HCT116 (cell line): ENCODE data around the gene EFCAB7. TPM values are rescaled to one million over a fixed set of nuclear protein-coding genes. Genes with fewer than 3 reads are reported as not detected.

Experiments
- ATAC-seq: fragments of 200-7000 bp; cut with Tn5 transposase; 2 replicates; pipeline ENCODE4 v1.9.1; 2020; ENCODE audit warnings: mild to moderate bottlenecking, moderate library complexity
- BruUV-seq: library from RNA; stranded (reverse); fragments of 400-500 nt; replicated peaks from 2 replicates; lab custom pipeline; 2021; lab: Mats Ljungman, UMichigan
- CTCF ChIA-PET: fragments of 300-600 bp; sonication (Branson Sonifier 250); formaldehyde crosslinking; loops from one replicate; lab custom pipeline; 2021; ENCODE audit warnings: antibody characterized with exemption; lab: Charles Lee
- POLR2A ChIA-PET: fragments of 300-600, 350-600 bp; sonication (Branson Sonifier 250); formaldehyde crosslinking; loops from one replicate; lab custom pipeline; 2021; ENCODE audit warnings: antibody characterized with exemption; lab: Charles Lee
- RAD21 ChIA-PET, 2 experiments: fragments of 300-600 bp; sonication (Branson Sonifier 250); formaldehyde crosslinking; loops; one replicate each; lab custom pipeline; 2023; ENCODE audit warnings: low total read pairs in 2 of 2; ENCODE audit not compliant: uncharacterized antibody in 2 of 2, unreplicated experiment in 2 of 2, low non-redundant PET in 1 of 2; lab: Charles Lee
- DNase-seq: peaks from one replicate; pipeline ENCODE4 v3.0.0-alpha.2; 2010; ENCODE audit warnings: low read depth, low spot score
- H2AFZ ChIP-seq: fragments of 200-600 bp; shearing (Covaris generic), sonication (generic); 2 replicates; pipeline ENCODE4 v1.6.1; 2017; ENCODE audit warnings: low read depth, mixed run types, mixed read lengths, antibody characterized with exemption, low read length; ENCODE audit not compliant: poor library complexity, severe bottlenecking
- H3K27ac ChIP-seq: 2 replicates; pipeline ENCODE4 v1.5.1; 2012; ENCODE audit warnings: low read depth, low read length
- H3K27me3 ChIP-seq: fragments of 200-600 bp; sonication (generic); 2 replicates; pipeline ENCODE4 v1.6.1; 2016; ENCODE audit warnings: mixed run types, low read length, mixed read lengths; ENCODE audit not compliant: insufficient read depth
- H3K36me3 ChIP-seq, 2 experiments: fragments of 200-500 bp in 1 of 2; fragments of 200-600 bp in 1 of 2; sonication (Bioruptor generic) in 1 of 2; sonication (generic) in 1 of 2; 2 replicates each; pipeline versions ENCODE4 v1.5.1 to v1.6.1; 2014 to 2016; ENCODE audit warnings: low read length in 2 of 2, inconsistent platforms in 1 of 2, mixed read lengths in 1 of 2, mixed run types in 1 of 2; ENCODE audit not compliant: insufficient read depth in 2 of 2, control insufficient read depth in 1 of 2
- H3K4me1 ChIP-seq, 2 experiments: fragments of 200-600 bp in 1 of 2; sonication (generic) in 1 of 2; 2 replicates each; pipeline versions ENCODE4 v1.5.1 to v1.6.1; 2012 to 2017; ENCODE audit warnings: low read length in 2 of 2, inconsistent platforms in 1 of 2, mild to moderate bottlenecking in 1 of 2, mixed read lengths in 1 of 2, mixed run types in 1 of 2, moderate library complexity in 1 of 2; ENCODE audit not compliant: insufficient read depth in 2 of 2, control insufficient read depth in 1 of 2
- H3K4me2 ChIP-seq: fragments of 200-600 bp; sonication (generic); 2 replicates; pipeline ENCODE4 v1.6.1; 2017; ENCODE audit warnings: mixed run types, low read length, mixed read lengths
- H3K4me3 ChIP-seq, 2 experiments: fragments of 200-600 bp in 1 of 2; sonication (generic) in 1 of 2; replicated peaks in 1 of 2; 2 replicates each; pipeline ENCODE4 v1.5.1; 2011 to 2016; ENCODE audit warnings: low read length in 2 of 2, control low read depth in 1 of 2, low read depth in 1 of 2, mild to moderate bottlenecking in 1 of 2, mixed read lengths in 1 of 2, mixed run types in 1 of 2
- H3K79me2 ChIP-seq: fragments of 200-600 bp; sonication (generic); 2 replicates; pipeline ENCODE4 v1.6.1; 2017; ENCODE audit warnings: mild to moderate bottlenecking, mixed run types, low read length, moderate library complexity, mixed read lengths; ENCODE audit not compliant: insufficient read depth
- H3K9ac ChIP-seq: fragments of 200-600 bp; sonication (generic); 2 replicates; pipeline ENCODE4 v1.6.1; 2016; ENCODE audit warnings: low read length, mixed read lengths
- H3K9me2 ChIP-seq: fragments of 200-600 bp; sonication (generic), shearing (Covaris generic); 2 replicates; pipeline ENCODE4 v1.6.1; 2017; ENCODE audit warnings: mixed run types, mild to moderate bottlenecking, moderate library complexity; ENCODE audit not compliant: insufficient read depth
- H3K9me3 ChIP-seq, 2 experiments: fragments of 200-500 bp in 1 of 2; fragments of 200-600 bp in 1 of 2; sonication (Bioruptor generic) in 1 of 2; sonication (generic) in 1 of 2; 2 replicates each; pipeline ENCODE4 v1.6.1; 2014 to 2017; ENCODE audit warnings: low read length in 2 of 2, mixed read lengths in 2 of 2, inconsistent platforms in 1 of 2, low read depth in 1 of 2, mild to moderate bottlenecking in 1 of 2, mixed run types in 1 of 2, moderate library complexity in 1 of 2; ENCODE audit not compliant: control insufficient read depth in 1 of 2, insufficient read depth in 1 of 2
- H4K20me1 ChIP-seq: fragments of 200-600 bp; sonication (generic), shearing (Covaris generic); 2 replicates; pipeline ENCODE4 v1.6.1; 2017; ENCODE audit warnings: mixed run types, mild to moderate bottlenecking, moderate library complexity; ENCODE audit not compliant: insufficient read depth
- CBX3 ChIP-seq: IDR thresholded peaks from 2 replicates; pipeline ENCODE4 v1.6.1; 2012; ENCODE audit warnings: low read depth
- CEBPB ChIP-seq: IDR thresholded peaks from 2 replicates; pipeline ENCODE4 v1.6.1; 2012; ENCODE audit warnings: low read depth
- CTCF ChIP-seq, 3 experiments: fragments of 200-600 bp in 1 of 3; sonication (generic) in 1 of 3; IDR thresholded peaks in 2 of 3; conservative IDR thresholded peaks in 1 of 3; 2 replicates each; pipeline ENCODE4 v1.5.1; 2012 to 2017; ENCODE audit warnings: low read depth in 2 of 3, low read length in 2 of 3, antibody characterized with exemption in 1 of 3, borderline replicate concordance in 1 of 3, control low read depth in 1 of 3, mild to moderate bottlenecking in 1 of 3, mixed read lengths in 1 of 3, mixed run types in 1 of 3, moderate library complexity in 1 of 3; ENCODE audit not compliant: insufficient read depth in 1 of 3
- EGR1 ChIP-seq: IDR thresholded peaks from 2 replicates; pipeline ENCODE4 v1.6.1; 2012; ENCODE audit warnings: low read depth
- ELF1 ChIP-seq: IDR thresholded peaks from 2 replicates; pipeline ENCODE4 v1.6.1; 2012; ENCODE audit warnings: low read depth, borderline replicate concordance
- EZH2 ChIP-seq: fragments of 200-600 bp; sonication (generic); IDR thresholded peaks from 2 replicates; pipeline ENCODE4 v1.6.1; 2017; ENCODE audit warnings: antibody characterized with exemption, mixed run types
- FOSL1 ChIP-seq: IDR thresholded peaks from 2 replicates; pipeline ENCODE4 v1.6.1; 2012; ENCODE audit warnings: low read depth
- JUND ChIP-seq: IDR thresholded peaks from 2 replicates; pipeline ENCODE4 v1.6.1; 2012
- MAX ChIP-seq: IDR thresholded peaks from 2 replicates; pipeline ENCODE4 v1.6.1; 2012
- POLR2A ChIP-seq: IDR thresholded peaks from 2 replicates; pipeline ENCODE4 v1.7.0; 2011; ENCODE audit warnings: borderline replicate concordance; ENCODE audit not compliant: insufficient read depth, insufficient read length; ENCODE audit errors: extremely low read depth
- POLR2AphosphoS5 ChIP-seq: IDR thresholded peaks from 2 replicates; pipeline ENCODE4 v1.6.1; 2011; ENCODE audit warnings: mild to moderate bottlenecking, low read depth, low read length, moderate library complexity
- SP1 ChIP-seq: IDR thresholded peaks from 2 replicates; pipeline ENCODE4 v1.6.1; 2012; ENCODE audit warnings: low read depth
- YY1 ChIP-seq: IDR thresholded peaks from 2 replicates; pipeline ENCODE4 v1.6.1; 2011; ENCODE audit warnings: low read length, low read depth, moderate library complexity, mild to moderate bottlenecking; ENCODE audit not compliant: insufficient replicate concordance; ENCODE audit errors: extremely low read depth
- ZNF274 ChIP-seq: fragments of 200-500 bp; sonication (Bioruptor generic); IDR thresholded peaks from 2 replicates; pipeline ENCODE4 v1.6.1; 2014; ENCODE audit warnings: mild to moderate bottlenecking, low read depth, low read length, inconsistent platforms
- intact Hi-C: fragments of 100-400 bp; cut with micrococcal nuclease; formaldehyde crosslinking; loops from 2 replicates; pipeline ENCODE4 v1.10.0; 2022
- total RNA-seq: library from RNA; stranded (reverse); gene quantifications from one replicate; pipeline ENCODE4 v1.2.1, GENCODE V29; 2021; ENCODE audit not compliant: unreplicated experiment
- TF ChIP-seq, protein P1 (sequence below): IDR thresholded peaks from 2 replicates; pipeline ENCODE4 v1.6.1; 2012; ENCODE audit warnings: low read depth
- TF ChIP-seq, protein P2 (sequence below): IDR thresholded peaks from 2 replicates; pipeline ENCODE4 v1.6.1; 2012

The EFCAB7 gene
- total RNA-seq, 1 experiment from 2014 or later = 6.0 TPM

DNA sequence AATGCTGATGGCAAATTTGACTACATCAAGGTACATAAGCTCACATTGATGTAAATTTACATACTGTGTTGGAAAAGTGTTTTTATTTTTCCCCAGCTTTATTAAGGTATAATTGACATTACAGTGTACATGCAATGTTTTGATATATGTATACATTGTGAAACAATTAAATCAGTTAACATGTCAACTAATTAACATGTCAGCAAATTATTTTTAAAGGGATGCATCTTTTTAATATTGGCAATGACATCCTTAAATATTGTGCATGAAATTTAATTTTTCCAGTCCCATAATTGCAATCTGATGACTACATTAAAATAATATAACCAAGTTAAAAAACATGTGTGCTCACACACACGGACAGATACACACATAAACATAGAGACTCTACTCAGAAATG is 9.4 kb downstream of the EFCAB7 start:
- Histone ChIP-seq H3K36me3 (peaks cover 0 to 9% of the 10 kb centered on the region in 2 experiments; a peak in 1 of 4 replicates), H3K27ac (no peak overlapping the region), H2AFZ (no peak overlapping the region), H4K20me1 (no peaks in the 10 kb centered on the region), H3K79me2 (no peaks in the 10 kb centered on the region), H3K9me2 (no peaks in the 10 kb centered on the region), H3K27me3 (no peaks in the 10 kb centered on the region), H3K4me3 (no peak overlapping the region), H3K9ac (no peak overlapping the region), H3K4me2 (no peak overlapping the region), H3K9me3 (no peaks in the 10 kb centered on the region), H3K4me1 (no peaks in the 10 kb centered on the region)
- TF ChIP-seq JUND = no peak
- TF ChIP-seq POLR2AphosphoS5 = no peak
- no peak for TF ChIP-seq CTCF (IDR thresholded peaks at IDR 0.05 in 2 of 3, conservative IDR thresholded peaks at IDR 0.05 in 1 of 3; ENCODE audit: borderline replicate concordance in 1 of 3, insufficient read depth in 1 of 3, low read depth in 2 of 3, low read length in 2 of 3)
- no peak for TF ChIP-seq MAX
- no peak for TF ChIP-seq SP1
- TF ChIP-seq ELF1 = no peak
- TF ChIP-seq EGR1 = no peak
- no peak for TF ChIP-seq ZNF274
- TF ChIP-seq, protein P1, sequence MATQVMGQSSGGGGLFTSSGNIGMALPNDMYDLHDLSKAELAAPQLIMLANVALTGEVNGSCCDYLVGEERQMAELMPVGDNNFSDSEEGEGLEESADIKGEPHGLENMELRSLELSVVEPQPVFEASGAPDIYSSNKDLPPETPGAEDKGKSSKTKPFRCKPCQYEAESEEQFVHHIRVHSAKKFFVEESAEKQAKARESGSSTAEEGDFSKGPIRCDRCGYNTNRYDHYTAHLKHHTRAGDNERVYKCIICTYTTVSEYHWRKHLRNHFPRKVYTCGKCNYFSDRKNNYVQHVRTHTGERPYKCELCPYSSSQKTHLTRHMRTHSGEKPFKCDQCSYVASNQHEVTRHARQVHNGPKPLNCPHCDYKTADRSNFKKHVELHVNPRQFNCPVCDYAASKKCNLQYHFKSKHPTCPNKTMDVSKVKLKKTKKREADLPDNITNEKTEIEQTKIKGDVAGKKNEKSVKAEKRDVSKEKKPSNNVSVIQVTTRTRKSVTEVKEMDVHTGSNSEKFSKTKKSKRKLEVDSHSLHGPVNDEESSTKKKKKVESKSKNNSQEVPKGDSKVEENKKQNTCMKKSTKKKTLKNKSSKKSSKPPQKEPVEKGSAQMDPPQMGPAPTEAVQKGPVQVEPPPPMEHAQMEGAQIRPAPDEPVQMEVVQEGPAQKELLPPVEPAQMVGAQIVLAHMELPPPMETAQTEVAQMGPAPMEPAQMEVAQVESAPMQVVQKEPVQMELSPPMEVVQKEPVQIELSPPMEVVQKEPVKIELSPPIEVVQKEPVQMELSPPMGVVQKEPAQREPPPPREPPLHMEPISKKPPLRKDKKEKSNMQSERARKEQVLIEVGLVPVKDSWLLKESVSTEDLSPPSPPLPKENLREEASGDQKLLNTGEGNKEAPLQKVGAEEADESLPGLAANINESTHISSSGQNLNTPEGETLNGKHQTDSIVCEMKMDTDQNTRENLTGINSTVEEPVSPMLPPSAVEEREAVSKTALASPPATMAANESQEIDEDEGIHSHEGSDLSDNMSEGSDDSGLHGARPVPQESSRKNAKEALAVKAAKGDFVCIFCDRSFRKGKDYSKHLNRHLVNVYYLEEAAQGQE = no peak
- no peak for TF ChIP-seq YY1
- no peak for TF ChIP-seq CEBPB
- TF ChIP-seq FOSL1 = no peak
- no peak for TF ChIP-seq CBX3
- TF ChIP-seq EZH2 = no peak
- TF ChIP-seq POLR2A = no peak
- TF ChIP-seq, protein P2, sequence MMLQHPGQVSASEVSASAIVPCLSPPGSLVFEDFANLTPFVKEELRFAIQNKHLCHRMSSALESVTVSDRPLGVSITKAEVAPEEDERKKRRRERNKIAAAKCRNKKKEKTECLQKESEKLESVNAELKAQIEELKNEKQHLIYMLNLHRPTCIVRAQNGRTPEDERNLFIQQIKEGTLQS = no peak
- POLR2A ChIA-PET = no interaction called here
- intact Hi-C loops = no loop called here
- CTCF ChIA-PET = no interaction called here
- ATAC-seq (no peak), DNase-seq (no peak)
- RAD21 ChIA-PET = no interaction called here
- BruUV-seq = no TSS peak
